Activated naive CD8-positive, alpha-beta T cell treated with anti-CD3 and anti-CD28 coated beads for 36 hours (primary cell): ENCODE measurements around the gene AGXT2. TPM values are rescaled to one million over a fixed set of nuclear protein-coding genes. Genes with fewer than 3 reads are reported as not detected.
A peak's percentile ranks its signal among the peaks of the same experiment; 100 is the strongest.

ENCODE experiments used
- DNase-seq: peaks from one replicate; pipeline ENCODE4 v3.0.0; 2021
- H3K27ac Mint-ChIP-seq: one replicate; pipeline ENCODE4 v1.8.0; 2022; ENCODE audit warnings: mild to moderate bottlenecking, moderate library complexity, mixed read lengths
- H3K27me3 Mint-ChIP-seq: one replicate; pipeline ENCODE4 v1.8.0; 2022; ENCODE audit warnings: mild to moderate bottlenecking, mixed read lengths
- H3K36me3 Mint-ChIP-seq: one replicate; pipeline ENCODE4 v1.8.0; 2021; ENCODE audit warnings: mild to moderate bottlenecking, mixed read lengths
- H3K4me1 Mint-ChIP-seq: one replicate; pipeline ENCODE4 v1.8.0; 2021; ENCODE audit warnings: mixed read lengths
- H3K4me3 Mint-ChIP-seq: one replicate; pipeline ENCODE4 v1.8.0; 2022; ENCODE audit warnings: mild to moderate bottlenecking, moderate library complexity, mixed read lengths
- H3K9me3 Mint-ChIP-seq: one replicate; pipeline ENCODE4 v1.8.0; 2022; ENCODE audit warnings: mixed read lengths
- total RNA-seq, 2 experiments: library from RNA; stranded (reverse); gene quantifications; one replicate each; pipeline ENCODE4 v1.2.3, GENCODE V29; 2021

AGXT2 gene
- total RNA-seq, 2 experiments from 2014 or later: not detected

- no peak for DNase-seq
- H3K36me3 Mint-ChIP-seq: peaks cover 2% of the 10 kb centered on the region
- H3K27me3 Mint-ChIP-seq: peaks cover 26% of the 10 kb centered on the region
- no peak overlapping the region for H3K27ac Mint-ChIP-seq
- H3K4me3 Mint-ChIP-seq: no peak overlapping the region
- H3K4me1 Mint-ChIP-seq: no peaks in the 10 kb centered on the region
- no peaks in the 10 kb centered on the region for H3K9me3 Mint-ChIP-seq
These were observed 35.4 kb downstream of the AGXT2 start for GRCh38 chr5:35012365-35012764.

DNA sequence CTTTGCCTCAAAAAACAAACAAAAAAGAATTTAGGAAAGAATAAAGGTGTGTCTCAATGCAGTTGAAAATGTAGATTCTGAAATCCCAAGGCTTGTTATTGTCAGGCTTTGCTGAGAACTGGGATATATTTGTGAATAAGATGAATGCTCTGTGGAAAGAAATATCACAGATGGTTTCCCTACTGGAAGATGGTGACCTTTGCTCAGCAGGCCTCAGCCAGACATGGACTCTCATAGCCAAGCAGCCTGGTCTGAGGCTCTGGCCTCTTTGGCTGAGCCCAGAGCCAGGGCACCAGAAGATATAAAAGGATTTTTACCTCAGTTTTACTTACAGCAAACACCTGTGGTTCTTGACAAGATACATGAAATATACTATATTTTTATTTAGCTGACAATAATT, 37.1 kb downstream of the AGXT2 start:
- no peaks in the 10 kb centered on the region for H3K4me1 Mint-ChIP-seq
- no peak overlapping the region for H3K27ac Mint-ChIP-seq
- peaks cover 2% of the 10 kb centered on the region for H3K36me3 Mint-ChIP-seq
- H3K27me3 Mint-ChIP-seq: peaks cover 19% of the 10 kb centered on the region
- no peaks in the 10 kb centered on the region for H3K9me3 Mint-ChIP-seq
- H3K4me3 Mint-ChIP-seq: no peak overlapping the region
- DNase-seq: no peak

DNA sequence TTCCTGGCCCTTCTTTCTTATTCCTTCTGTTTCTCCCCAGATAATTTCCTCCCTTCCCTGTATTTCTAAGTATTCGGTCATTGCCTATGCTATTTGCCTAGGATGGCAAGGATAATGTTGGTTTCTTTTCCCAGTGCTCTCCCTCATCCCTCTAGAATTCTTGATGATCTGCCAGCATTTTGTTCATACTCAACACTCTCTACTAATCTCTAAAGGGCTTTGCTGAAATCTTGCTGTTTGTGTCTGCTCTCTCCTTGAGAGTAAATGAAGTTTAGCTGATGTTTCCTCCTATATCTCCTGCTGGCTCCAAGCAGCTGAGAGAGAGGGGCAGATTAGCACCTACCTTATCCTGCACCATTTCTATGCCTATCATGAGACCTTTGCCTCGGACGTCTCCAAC, 38.1 kb downstream of the AGXT2 start:
- no peaks in the 10 kb centered on the region for H3K4me1 Mint-ChIP-seq

GRCh38 chr5:35009019-35009418, 38.7 kb downstream of the AGXT2 start:
- Mint-ChIP-seq H3K27ac (no peak overlapping the region), H3K9me3 (no peaks in the 10 kb centered on the region), H3K4me1 (no peaks in the 10 kb centered on the region), H3K27me3 (peaks cover 23% of the 10 kb centered on the region), H3K4me3 (no peak overlapping the region), H3K36me3 (no peaks in the 10 kb centered on the region)
- no peak for DNase-seq

More for the DNA sequence above, 38.1 kb downstream of the AGXT2 start:
- H3K36me3 Mint-ChIP-seq: no peaks in the 10 kb centered on the region
- no peak for DNase-seq
- no peak overlapping the region for H3K27ac Mint-ChIP-seq
- H3K27me3 Mint-ChIP-seq: peaks cover 20% of the 10 kb centered on the region
- no peak overlapping the region for H3K4me3 Mint-ChIP-seq
- H3K9me3 Mint-ChIP-seq: no peaks in the 10 kb centered on the region

DNA sequence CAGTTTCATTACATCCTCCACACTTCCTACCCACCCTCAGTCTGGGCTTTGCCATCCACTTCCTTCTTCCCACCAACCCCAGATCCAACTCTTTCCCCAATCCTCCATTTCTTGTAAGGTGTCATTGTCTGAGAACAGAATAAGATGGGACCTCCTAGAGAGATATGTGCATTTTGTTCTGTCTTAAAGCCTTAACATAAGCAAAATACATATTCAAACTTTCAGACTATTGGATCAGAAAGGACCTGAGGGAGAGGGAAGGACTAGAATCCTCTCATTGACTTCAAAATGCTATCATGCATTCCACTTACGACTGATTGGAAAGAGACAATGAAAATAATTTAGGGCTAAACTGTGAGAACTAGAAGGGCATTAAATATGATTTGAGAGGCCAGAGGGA, 43.0 kb downstream of the AGXT2 start:
- no peaks in the 10 kb centered on the region for H3K9me3 Mint-ChIP-seq

DNA sequence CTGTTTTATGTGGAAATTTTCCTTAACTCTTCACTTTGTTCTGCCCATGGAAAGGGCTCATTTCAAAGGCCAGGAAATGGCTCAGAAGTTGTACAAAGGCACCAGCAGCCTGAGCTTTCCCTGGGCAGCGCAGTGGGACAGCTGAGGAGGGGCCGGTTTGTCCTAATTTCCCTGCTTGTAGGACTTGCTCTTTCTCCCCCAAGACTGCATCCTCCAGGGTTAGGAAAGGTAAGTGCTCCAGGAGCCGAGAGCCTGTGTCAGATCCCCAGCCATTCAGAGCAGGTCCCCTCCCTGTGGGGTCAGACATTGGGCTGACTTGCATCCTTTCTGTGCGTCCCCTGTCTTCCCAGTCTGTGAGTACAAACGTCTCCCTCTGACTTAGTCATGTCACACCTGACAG, 43.5 kb downstream of the AGXT2 start:
- no peaks in the 10 kb centered on the region for H3K36me3 Mint-ChIP-seq
- H3K9me3 Mint-ChIP-seq: no peaks in the 10 kb centered on the region
- no peak overlapping the region for H3K27ac Mint-ChIP-seq
- no peak overlapping the region for H3K4me3 Mint-ChIP-seq
- DNase-seq: no peak
- peaks cover 36% of the 10 kb centered on the region for H3K27me3 Mint-ChIP-seq
- no peaks in the 10 kb centered on the region for H3K4me1 Mint-ChIP-seq

More for the DNA sequence above, 43.0 kb downstream of the AGXT2 start:
- Mint-ChIP-seq H3K4me3 (no peak overlapping the region), H3K4me1 (no peaks in the 10 kb centered on the region), H3K27me3 (peaks cover 36% of the 10 kb centered on the region), H3K27ac (no peak overlapping the region), H3K36me3 (no peaks in the 10 kb centered on the region)
- DNase-seq: no peak

GRCh38 chr5:35003018-35003957, 44.5 kb downstream of the AGXT2 start:
- Mint-ChIP-seq H3K27ac (no peak overlapping the region), H3K36me3 (no peaks in the 10 kb centered on the region), H3K4me3 (no peak overlapping the region), H3K4me1 (no peaks in the 10 kb centered on the region), H3K27me3 (peaks cover 36% of the 10 kb centered on the region), H3K9me3 (no peaks in the 10 kb centered on the region)
- DNase-seq: peak; percentile 58

GRCh38 chr5:35002459-35002858, 45.3 kb downstream of the AGXT2 start:
- no peak for DNase-seq
- Mint-ChIP-seq H3K4me1 (no peaks in the 10 kb centered on the region), H3K27me3 (peaks cover 35% of the 10 kb centered on the region), H3K4me3 (no peak overlapping the region), H3K27ac (no peak overlapping the region), H3K9me3 (no peaks in the 10 kb centered on the region), H3K36me3 (no peaks in the 10 kb centered on the region)

GRCh38 chr5:35001842-35002241, 45.9 kb downstream of the AGXT2 start:
- DNase-seq: no peak
- Mint-ChIP-seq H3K36me3 (no peaks in the 10 kb centered on the region), H3K27ac (no peak overlapping the region), H3K4me1 (no peaks in the 10 kb centered on the region), H3K4me3 (no peak overlapping the region), H3K27me3 (peaks cover 33% of the 10 kb centered on the region), H3K9me3 (no peaks in the 10 kb centered on the region)

DNA sequence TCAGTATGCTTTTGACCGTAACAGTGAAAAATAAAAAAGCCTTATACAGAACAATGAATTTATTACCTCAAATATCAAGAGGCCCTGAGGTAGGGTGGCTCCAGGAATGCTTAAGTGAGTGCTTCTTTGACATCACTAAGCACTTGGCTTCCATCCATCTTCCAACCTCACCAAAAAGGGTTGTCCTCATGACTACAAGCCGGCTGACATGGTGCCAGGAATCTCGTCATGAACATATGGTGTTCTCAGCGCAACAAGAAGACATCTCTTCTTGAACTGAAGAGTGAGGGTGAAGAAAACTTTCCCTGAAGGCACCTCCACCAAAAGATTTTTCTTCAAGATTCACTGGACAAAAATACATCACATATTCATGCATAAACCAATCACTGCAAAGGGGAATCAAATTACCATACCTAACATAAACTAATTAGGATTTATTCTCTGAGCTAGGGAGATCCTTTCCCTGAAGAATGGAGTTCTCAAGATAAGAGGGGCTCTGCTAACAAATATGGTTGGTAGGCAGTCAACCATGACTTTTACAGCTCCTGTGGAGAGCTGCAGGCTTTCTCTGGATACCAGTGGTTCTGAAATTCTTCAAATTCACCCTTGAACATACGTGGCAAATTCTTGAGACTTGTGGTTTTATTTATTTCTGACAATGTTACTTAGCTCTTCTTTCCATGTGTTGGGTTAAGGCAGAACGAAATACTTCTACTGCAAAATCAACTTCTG, 49.5 kb downstream of the AGXT2 start:
- H3K27me3 Mint-ChIP-seq: peaks cover 38% of the 10 kb centered on the region
- no peaks in the 10 kb centered on the region for H3K9me3 Mint-ChIP-seq
- H3K27ac Mint-ChIP-seq: no peak overlapping the region
- H3K4me3 Mint-ChIP-seq: no peak overlapping the region
- peaks cover 4% of the 10 kb centered on the region for H3K4me1 Mint-ChIP-seq
- no peak for DNase-seq
- no peaks in the 10 kb centered on the region for H3K36me3 Mint-ChIP-seq

DNA sequence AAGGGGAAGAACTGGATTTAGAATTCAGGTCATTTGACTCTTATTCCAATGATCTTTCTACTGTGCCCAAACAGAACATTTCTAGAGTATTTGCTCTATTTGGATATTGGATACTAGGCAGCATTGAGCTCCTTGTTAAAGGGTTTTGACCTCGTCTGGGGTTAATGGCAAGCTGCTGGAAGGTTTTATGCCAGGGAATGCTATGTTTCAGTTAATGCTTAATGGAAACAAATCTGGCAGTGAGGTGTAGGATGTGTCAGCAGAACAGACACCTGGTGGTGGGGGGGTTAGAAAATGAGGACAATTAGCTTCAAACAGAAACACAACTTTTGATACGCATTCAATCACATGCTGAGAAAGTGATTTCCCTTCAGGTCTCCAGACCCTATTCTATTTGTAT, 51.5 kb downstream of the AGXT2 start:
- Mint-ChIP-seq H3K4me1 (peaks cover 4% of the 10 kb centered on the region), H3K9me3 (no peaks in the 10 kb centered on the region), H3K4me3 (no peak overlapping the region), H3K27ac (no peak overlapping the region), H3K36me3 (no peaks in the 10 kb centered on the region), H3K27me3 (peaks cover 37% of the 10 kb centered on the region)
- no peak for DNase-seq

- Mint-ChIP-seq H3K36me3 (no peaks in the 10 kb centered on the region), H3K27ac (no peak overlapping the region), H3K27me3 (peaks cover 51% of the 10 kb centered on the region), H3K4me1 (peaks cover 4% of the 10 kb centered on the region), H3K9me3 (no peaks in the 10 kb centered on the region), H3K4me3 (no peak overlapping the region)
- no peak for DNase-seq
These were observed 53.8 kb downstream of the AGXT2 start for GRCh38 chr5:34993951-34994350.

- H3K4me1 Mint-ChIP-seq: peaks cover 4% of the 10 kb centered on the region
- DNase-seq: no peak
- no peaks in the 10 kb centered on the region for H3K36me3 Mint-ChIP-seq
- no peak overlapping the region for H3K4me3 Mint-ChIP-seq
- peaks cover 8% of the 10 kb centered on the region for H3K9me3 Mint-ChIP-seq
- H3K27ac Mint-ChIP-seq: no peak overlapping the region
- H3K27me3 Mint-ChIP-seq: peaks cover 63% of the 10 kb centered on the region
These were observed 56.1 kb downstream of the AGXT2 start for GRCh38 chr5:34991486-34992238.

GRCh38 chr5:34986965-34987364, 60.8 kb downstream of the AGXT2 start:
- no peaks in the 10 kb centered on the region for H3K36me3 Mint-ChIP-seq
- no peak overlapping the region for H3K27ac Mint-ChIP-seq
- H3K4me1 Mint-ChIP-seq: no peaks in the 10 kb centered on the region
- H3K27me3 Mint-ChIP-seq: peaks cover 38% of the 10 kb centered on the region
- H3K4me3 Mint-ChIP-seq: no peak overlapping the region
- peaks cover 15% of the 10 kb centered on the region for H3K9me3 Mint-ChIP-seq
- DNase-seq: no peak

- no peaks in the 10 kb centered on the region for H3K4me1 Mint-ChIP-seq
- no peaks in the 10 kb centered on the region for H3K36me3 Mint-ChIP-seq
- peaks cover 12% of the 10 kb centered on the region for H3K27me3 Mint-ChIP-seq
- H3K9me3 Mint-ChIP-seq: peaks cover 18% of the 10 kb centered on the region
- H3K27ac Mint-ChIP-seq: no peak overlapping the region
- DNase-seq: no peak
- H3K4me3 Mint-ChIP-seq: no peak overlapping the region
These were observed 64.9 kb downstream of the AGXT2 start for GRCh38 chr5:34982823-34983222.
